Hepatocyte (in vitro differentiated cells): ENCODE results near the gene HAVCR1. TPM values are rescaled to one million over a fixed set of nuclear protein-coding genes. Genes with fewer than 3 reads are reported as not detected.

Experiments used
- DNase-seq: peaks from one replicate; pipeline ENCODE4 v3.0.0-alpha.2; 2016; ENCODE audit warnings: low spot score
- H2AFZ ChIP-seq: fragments of 200-600 bp; sonication (generic); 2 replicates; pipeline ENCODE4 v1.6.0; 2016; ENCODE audit warnings: antibody characterized with exemption, mild to moderate bottlenecking
- H3K27ac ChIP-seq: fragments of 200-600 bp; sonication (generic); 2 replicates; pipeline ENCODE4 v1.5.1; 2016; ENCODE audit warnings: mild to moderate bottlenecking
- H3K27me3 ChIP-seq: fragments of 200-600 bp; sonication (generic); 2 replicates; pipeline ENCODE4 v1.6.1; 2016
- H3K36me3 ChIP-seq: fragments of 200-600 bp; sonication (generic); replicated peaks from 2 replicates; pipeline ENCODE4 v1.5.1; 2016; ENCODE audit warnings: low read depth; ENCODE audit not compliant: insufficient read depth
- H3K4me1 ChIP-seq: fragments of 200-600 bp; sonication (generic); 2 replicates; pipeline ENCODE4 v1.5.1; 2016; ENCODE audit warnings: mild to moderate bottlenecking, moderate library complexity; ENCODE audit not compliant: insufficient read depth
- H3K4me2 ChIP-seq: fragments of 200-600 bp; sonication (generic); 2 replicates; pipeline ENCODE4 v1.6.0; 2016
- H3K4me3 ChIP-seq: fragments of 200-600 bp; sonication (generic); 2 replicates; pipeline ENCODE4 v1.5.1; 2016; ENCODE audit warnings: mild to moderate bottlenecking
- H3K79me2 ChIP-seq: fragments of 200-600 bp; sonication (generic); 2 replicates; pipeline ENCODE4 v1.6.0; 2017; ENCODE audit warnings: mild to moderate bottlenecking
- H3K9me2 ChIP-seq: fragments of 200-600 bp; sonication (generic); replicated peaks from 2 replicates; pipeline ENCODE4 v1.6.0; 2017; ENCODE audit warnings: mild to moderate bottlenecking; ENCODE audit not compliant: insufficient read depth
- H3K9me3 ChIP-seq: fragments of 200-600 bp; sonication (generic); 2 replicates; pipeline ENCODE4 v1.5.1; 2016; ENCODE audit warnings: low read depth, mild to moderate bottlenecking
- H4K20me1 ChIP-seq: fragments of 200-600 bp; sonication (generic); 2 replicates; pipeline ENCODE4 v1.6.0; 2016; ENCODE audit warnings: mild to moderate bottlenecking; ENCODE audit not compliant: insufficient read depth, poor library complexity, severe bottlenecking
- EZH2 ChIP-seq: fragments of 200-600 bp; sonication (generic); IDR thresholded peaks from 2 replicates; pipeline ENCODE4 v1.6.1; 2016; ENCODE audit warnings: antibody characterized with exemption, mild to moderate bottlenecking, borderline replicate concordance
- EZH2phosphoT487 ChIP-seq: fragments of 200-600 bp; sonication (generic); IDR thresholded peaks from one replicate; pipeline ENCODE4 v1.6.1; 2018; ENCODE audit warnings: antibody characterized with exemption, mild to moderate bottlenecking, low read depth, moderate library complexity; ENCODE audit not compliant: unreplicated experiment, severe bottlenecking
- WGBS: methylation state at CpG from one replicate; pipeline ENCODE4 v1.1.6; 2016; ENCODE audit warnings: low lambda C conversion rate; ENCODE audit errors: missing lambda C conversion rate; 5-methylcytosine and 5-hydroxymethylcytosine counted together
- polyA plus RNA-seq: library from polyadenylated mRNA; unstranded; fragments of >200 nt; fragmentation: Nextera tagmentation; extraction: Ambion mirVana; gene quantifications from 2 replicates; pipeline ENCODE4 v1.2.1, GENCODE V29; 2016
- total RNA-seq: library from RNA; depleted of rRNA; stranded (reverse); fragments of >200 nt; gene quantifications from 2 replicates; pipeline ENCODE4 v1.2.3, GENCODE V29; 2014
- TF ChIP-seq, protein P1 (sequence below): fragments of 200-600 bp; sonication (generic); IDR thresholded peaks from 2 replicates; pipeline ENCODE4 v1.5.1; 2016; ENCODE audit warnings: antibody characterized with exemption, mild to moderate bottlenecking; ENCODE audit not compliant: poor library complexity

Gene HAVCR1
- total and polyA plus RNA-seq, 2 experiments from 2014 or later = 2.1 to 9.5 TPM

- Histone ChIP-seq H3K79me2 (no peaks in the 10 kb centered on the region), H3K4me2 (no peak overlapping the region), H4K20me1 (no peaks in the 10 kb centered on the region), H2AFZ (no peak overlapping the region), H3K27me3 (no peaks in the 10 kb centered on the region), H3K9me3 (no peaks in the 10 kb centered on the region), H3K27ac (peak overlapping the region; percentile 51), H3K4me3 (no peak overlapping the region), H3K36me3 (no peaks in the 10 kb centered on the region), H3K9me2 (no peaks in the 10 kb centered on the region), H3K4me1 (peaks cover 21% of the 10 kb centered on the region)
- DNase-seq = peak; percentile 30
- WGBS = 34% methylated on average over 2 of the region's 2 CpGs
- no peak for TF ChIP-seq EZH2
- TF ChIP-seq EZH2phosphoT487 = no peak
- TF ChIP-seq, protein P1, sequence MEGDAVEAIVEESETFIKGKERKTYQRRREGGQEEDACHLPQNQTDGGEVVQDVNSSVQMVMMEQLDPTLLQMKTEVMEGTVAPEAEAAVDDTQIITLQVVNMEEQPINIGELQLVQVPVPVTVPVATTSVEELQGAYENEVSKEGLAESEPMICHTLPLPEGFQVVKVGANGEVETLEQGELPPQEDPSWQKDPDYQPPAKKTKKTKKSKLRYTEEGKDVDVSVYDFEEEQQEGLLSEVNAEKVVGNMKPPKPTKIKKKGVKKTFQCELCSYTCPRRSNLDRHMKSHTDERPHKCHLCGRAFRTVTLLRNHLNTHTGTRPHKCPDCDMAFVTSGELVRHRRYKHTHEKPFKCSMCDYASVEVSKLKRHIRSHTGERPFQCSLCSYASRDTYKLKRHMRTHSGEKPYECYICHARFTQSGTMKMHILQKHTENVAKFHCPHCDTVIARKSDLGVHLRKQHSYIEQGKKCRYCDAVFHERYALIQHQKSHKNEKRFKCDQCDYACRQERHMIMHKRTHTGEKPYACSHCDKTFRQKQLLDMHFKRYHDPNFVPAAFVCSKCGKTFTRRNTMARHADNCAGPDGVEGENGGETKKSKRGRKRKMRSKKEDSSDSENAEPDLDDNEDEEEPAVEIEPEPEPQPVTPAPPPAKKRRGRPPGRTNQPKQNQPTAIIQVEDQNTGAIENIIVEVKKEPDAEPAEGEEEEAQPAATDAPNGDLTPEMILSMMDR = no peak
Observed at GRCh38 chr5:157066080-157066479, 7.2 kb upstream of the HAVCR1 start.

GRCh38 chr5:157063776-157064430, 5.0 kb upstream of the HAVCR1 start:
- Histone ChIP-seq H3K27ac (peak overlapping the region; percentile 72), H3K4me2 (no peak overlapping the region), H3K9me2 (no peaks in the 10 kb centered on the region), H3K4me1 (peaks cover 30% of the 10 kb centered on the region), H3K9me3 (no peaks in the 10 kb centered on the region), H2AFZ (peak overlapping the region; percentile 56), H4K20me1 (no peaks in the 10 kb centered on the region), H3K79me2 (no peaks in the 10 kb centered on the region), H3K4me3 (no peak overlapping the region), H3K27me3 (no peaks in the 10 kb centered on the region), H3K36me3 (no peaks in the 10 kb centered on the region)
- WGBS = 61% methylated on average over 4 of the region's 4 CpGs
- peak; percentile 35 for DNase-seq
- TF ChIP-seq, protein P1 = no peak

- Histone ChIP-seq H3K27ac (peak overlapping the region; percentile 80), H2AFZ (no peak overlapping the region), H3K4me3 (no peak overlapping the region), H3K4me2 (no peak overlapping the region), H3K4me1 (peaks cover 35% of the 10 kb centered on the region), H3K27me3 (no peaks in the 10 kb centered on the region), H3K36me3 (no peaks in the 10 kb centered on the region), H3K79me2 (no peaks in the 10 kb centered on the region), H4K20me1 (no peaks in the 10 kb centered on the region), H3K9me2 (no peaks in the 10 kb centered on the region), H3K9me3 (no peaks in the 10 kb centered on the region)
- no peak for TF ChIP-seq EZH2phosphoT487
- TF ChIP-seq, protein P1 = no peak
- TF ChIP-seq EZH2 = no peak
- DNase-seq = no peak
- WGBS = 79% methylated on average over 3 of the region's 3 CpGs
Observed at GRCh38 chr5:157059891-157060290, 975 bp upstream of the HAVCR1 start.
